Measurements from ENCODE around the gene PCSK9. TPM values are rescaled to one million over a fixed set of nuclear protein-coding genes. Genes with fewer than 3 reads are reported as not detected.

PCSK9 gene
- total and polyA plus RNA-seq, 2 of the 13 experiments (the other 11 are each of a cell fraction or from before 2014, with no cell fraction given) = 33.3 to 80.5 TPM

DNA sequence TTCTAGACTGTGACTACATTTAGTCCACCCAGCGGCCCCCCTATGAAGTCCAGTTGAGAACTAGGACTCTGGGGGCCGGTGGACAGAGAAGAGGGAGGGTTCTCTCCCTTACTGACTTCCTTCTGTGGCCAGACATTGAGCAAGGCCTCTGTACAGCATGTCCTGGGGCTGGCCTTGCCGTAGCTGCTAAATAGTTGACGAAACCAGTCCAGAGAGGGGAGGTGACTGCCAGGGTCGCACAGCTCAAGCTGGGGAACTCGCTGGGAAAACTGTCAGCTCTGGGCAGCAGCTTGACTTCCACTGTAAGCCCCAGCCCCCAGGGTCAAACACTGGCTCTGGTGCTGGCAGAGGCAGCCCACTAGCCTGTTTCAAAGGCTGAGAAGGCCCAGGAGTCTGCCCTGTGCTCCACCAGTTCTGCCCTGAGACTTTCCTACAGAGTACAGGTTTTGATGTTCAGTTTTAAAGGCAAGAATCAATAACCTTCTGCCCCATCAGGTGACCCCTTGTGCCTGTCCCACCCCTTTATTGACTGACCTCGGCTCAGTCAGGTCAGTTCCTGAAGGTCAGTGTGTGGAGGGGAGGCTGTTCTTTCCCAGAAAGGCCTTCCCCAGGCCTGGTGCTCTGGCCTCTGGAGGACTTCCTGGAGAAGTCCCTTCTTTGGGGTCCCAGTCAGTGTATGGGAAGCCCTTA lies 14.1 kb downstream of the PCSK9 start (continued):
- TF ChIP-seq HDAC2 (CRISPR knock-in tag; IDR thresholded peaks at IDR 0.05) = peak; percentile 35; the same call in 1 of the 2 replicates
- TF ChIP-seq, protein P1, sequence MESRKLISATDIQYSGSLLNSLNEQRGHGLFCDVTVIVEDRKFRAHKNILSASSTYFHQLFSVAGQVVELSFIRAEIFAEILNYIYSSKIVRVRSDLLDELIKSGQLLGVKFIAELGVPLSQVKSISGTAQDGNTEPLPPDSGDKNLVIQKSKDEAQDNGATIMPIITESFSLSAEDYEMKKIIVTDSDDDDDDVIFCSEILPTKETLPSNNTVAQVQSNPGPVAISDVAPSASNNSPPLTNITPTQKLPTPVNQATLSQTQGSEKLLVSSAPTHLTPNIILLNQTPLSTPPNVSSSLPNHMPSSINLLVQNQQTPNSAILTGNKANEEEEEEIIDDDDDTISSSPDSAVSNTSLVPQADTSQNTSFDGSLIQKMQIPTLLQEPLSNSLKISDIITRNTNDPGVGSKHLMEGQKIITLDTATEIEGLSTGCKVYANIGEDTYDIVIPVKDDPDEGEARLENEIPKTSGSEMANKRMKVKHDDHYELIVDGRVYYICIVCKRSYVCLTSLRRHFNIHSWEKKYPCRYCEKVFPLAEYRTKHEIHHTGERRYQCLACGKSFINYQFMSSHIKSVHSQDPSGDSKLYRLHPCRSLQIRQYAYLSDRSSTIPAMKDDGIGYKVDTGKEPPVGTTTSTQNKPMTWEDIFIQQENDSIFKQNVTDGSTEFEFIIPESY (CRISPR knock-in tag; IDR thresholded peaks at IDR 0.05) = no peak
- 0 out of 2 replicates have a peak, but pooled peaks have one; percentile 18 for TF ChIP-seq FOXK1 (CRISPR knock-in tag; IDR thresholded peaks at IDR 0.05; ENCODE audit: borderline replicate concordance, low read depth)
- no peak for TF ChIP-seq JARID2 (CRISPR knock-in tag; IDR thresholded peaks at IDR 0.05; ENCODE audit: insufficient replicate concordance)
- peak; percentile 31; the same call in 1 of the 2 replicates for TF ChIP-seq MEF2D (CRISPR knock-in tag; IDR thresholded peaks at IDR 0.05)
- no peak for TF ChIP-seq NFYB (CRISPR knock-in tag; IDR thresholded peaks at IDR 0.05)
- peak; percentile 55; the same call in 1 of the 2 replicates for TF ChIP-seq NCOA2 (CRISPR knock-in tag; IDR thresholded peaks at IDR 0.05)
- TF ChIP-seq, protein P2, sequence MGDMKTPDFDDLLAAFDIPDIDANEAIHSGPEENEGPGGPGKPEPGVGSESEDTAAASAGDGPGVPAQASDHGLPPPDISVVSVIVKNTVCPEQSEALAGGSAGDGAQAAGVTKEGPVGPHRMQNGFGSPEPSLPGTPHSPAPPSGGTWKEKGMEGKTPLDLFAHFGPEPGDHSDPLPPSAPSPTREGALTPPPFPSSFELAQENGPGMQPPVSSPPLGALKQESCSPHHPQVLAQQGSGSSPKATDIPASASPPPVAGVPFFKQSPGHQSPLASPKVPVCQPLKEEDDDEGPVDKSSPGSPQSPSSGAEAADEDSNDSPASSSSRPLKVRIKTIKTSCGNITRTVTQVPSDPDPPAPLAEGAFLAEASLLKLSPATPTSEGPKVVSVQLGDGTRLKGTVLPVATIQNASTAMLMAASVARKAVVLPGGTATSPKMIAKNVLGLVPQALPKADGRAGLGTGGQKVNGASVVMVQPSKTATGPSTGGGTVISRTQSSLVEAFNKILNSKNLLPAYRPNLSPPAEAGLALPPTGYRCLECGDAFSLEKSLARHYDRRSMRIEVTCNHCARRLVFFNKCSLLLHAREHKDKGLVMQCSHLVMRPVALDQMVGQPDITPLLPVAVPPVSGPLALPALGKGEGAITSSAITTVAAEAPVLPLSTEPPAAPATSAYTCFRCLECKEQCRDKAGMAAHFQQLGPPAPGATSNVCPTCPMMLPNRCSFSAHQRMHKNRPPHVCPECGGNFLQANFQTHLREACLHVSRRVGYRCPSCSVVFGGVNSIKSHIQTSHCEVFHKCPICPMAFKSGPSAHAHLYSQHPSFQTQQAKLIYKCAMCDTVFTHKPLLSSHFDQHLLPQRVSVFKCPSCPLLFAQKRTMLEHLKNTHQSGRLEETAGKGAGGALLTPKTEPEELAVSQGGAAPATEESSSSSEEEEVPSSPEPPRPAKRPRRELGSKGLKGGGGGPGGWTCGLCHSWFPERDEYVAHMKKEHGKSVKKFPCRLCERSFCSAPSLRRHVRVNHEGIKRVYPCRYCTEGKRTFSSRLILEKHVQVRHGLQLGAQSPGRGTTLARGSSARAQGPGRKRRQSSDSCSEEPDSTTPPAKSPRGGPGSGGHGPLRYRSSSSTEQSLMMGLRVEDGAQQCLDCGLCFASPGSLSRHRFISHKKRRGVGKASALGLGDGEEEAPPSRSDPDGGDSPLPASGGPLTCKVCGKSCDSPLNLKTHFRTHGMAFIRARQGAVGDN (CRISPR knock-in tag; IDR thresholded peaks at IDR 0.05) = peak; percentile 60
- TF ChIP-seq HOXA3 (CRISPR knock-in tag; IDR thresholded peaks at IDR 0.05) = peak; percentile 51; the same call in 1 of the 2 replicates
- no peak for TF ChIP-seq CAMTA2 (CRISPR knock-in tag; IDR thresholded peaks at IDR 0.05; ENCODE audit: borderline replicate concordance)
- TF ChIP-seq EP300 (IDR thresholded peaks at IDR 0.05; ENCODE audit: low read depth in 2 of 2, low read length in 2 of 2) = peak in 1 of 2 experiments; percentile 54; a peak in 2 of 4 replicates
- no peak for TF ChIP-seq EP300 (CRISPR knock-in tag; IDR thresholded peaks at IDR 0.05; ENCODE audit: borderline replicate concordance)
- TF ChIP-seq, protein P3, sequence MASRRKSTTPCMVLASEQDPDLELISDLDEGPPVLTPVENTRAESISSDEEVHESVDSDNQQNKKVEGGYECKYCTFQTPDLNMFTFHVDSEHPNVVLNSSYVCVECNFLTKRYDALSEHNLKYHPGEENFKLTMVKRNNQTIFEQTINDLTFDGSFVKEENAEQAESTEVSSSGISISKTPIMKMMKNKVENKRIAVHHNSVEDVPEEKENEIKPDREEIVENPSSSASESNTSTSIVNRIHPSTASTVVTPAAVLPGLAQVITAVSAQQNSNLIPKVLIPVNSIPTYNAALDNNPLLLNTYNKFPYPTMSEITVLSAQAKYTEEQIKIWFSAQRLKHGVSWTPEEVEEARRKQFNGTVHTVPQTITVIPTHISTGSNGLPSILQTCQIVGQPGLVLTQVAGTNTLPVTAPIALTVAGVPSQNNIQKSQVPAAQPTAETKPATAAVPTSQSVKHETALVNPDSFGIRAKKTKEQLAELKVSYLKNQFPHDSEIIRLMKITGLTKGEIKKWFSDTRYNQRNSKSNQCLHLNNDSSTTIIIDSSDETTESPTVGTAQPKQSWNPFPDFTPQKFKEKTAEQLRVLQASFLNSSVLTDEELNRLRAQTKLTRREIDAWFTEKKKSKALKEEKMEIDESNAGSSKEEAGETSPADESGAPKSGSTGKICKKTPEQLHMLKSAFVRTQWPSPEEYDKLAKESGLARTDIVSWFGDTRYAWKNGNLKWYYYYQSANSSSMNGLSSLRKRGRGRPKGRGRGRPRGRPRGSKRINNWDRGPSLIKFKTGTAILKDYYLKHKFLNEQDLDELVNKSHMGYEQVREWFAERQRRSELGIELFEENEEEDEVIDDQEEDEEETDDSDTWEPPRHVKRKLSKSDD (CRISPR knock-in tag; IDR thresholded peaks at IDR 0.05; ENCODE audit: low read depth) = no peak
- TF ChIP-seq ZMYM2 (CRISPR knock-in tag; IDR thresholded peaks at IDR 0.05) = peak; percentile 33; the same call in 1 of the 2 replicates
- TF ChIP-seq ETV5 (CRISPR knock-in tag; IDR thresholded peaks at IDR 0.05; ENCODE audit: borderline replicate concordance) = peak; percentile 21; the same call in 1 of the 2 replicates
- no peak for TF ChIP-seq DNMT1 (CRISPR knock-in tag; IDR thresholded peaks at IDR 0.05)
- TF ChIP-seq JUNB (CRISPR knock-in tag; IDR thresholded peaks at IDR 0.05; ENCODE audit: borderline replicate concordance) = no peak
- TF ChIP-seq, protein P4, sequence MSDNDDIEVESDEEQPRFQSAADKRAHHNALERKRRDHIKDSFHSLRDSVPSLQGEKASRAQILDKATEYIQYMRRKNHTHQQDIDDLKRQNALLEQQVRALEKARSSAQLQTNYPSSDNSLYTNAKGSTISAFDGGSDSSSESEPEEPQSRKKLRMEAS (IDR thresholded peaks at IDR 0.05) = peak; percentile 30; the same call in 1 of the 2 replicates
- TF ChIP-seq RARA (CRISPR knock-in tag; IDR thresholded peaks at IDR 0.05) = peak; percentile 94
- TF ChIP-seq ZNF235 (CRISPR knock-in tag; IDR thresholded peaks at IDR 0.05; ENCODE audit: borderline replicate concordance) = no peak
- TF ChIP-seq SP5 (CRISPR knock-in tag; IDR thresholded peaks at IDR 0.05; ENCODE audit: borderline replicate concordance, low read depth) = peak; percentile 97
